Activated naive CD4-positive, alpha-beta T cell treated with anti-CD3 and anti-CD28 coated beads, Interleukin-2, amount 50 U/mL, for 72 hours (primary cell): ENCODE results near the gene SAMD14. TPM values are rescaled to one million over a fixed set of nuclear protein-coding genes. Genes with fewer than 3 reads are reported as not detected.

Source experiments
- ATAC-seq, 2 donors: fragments of 150-1000 bp; cut with Tn5 transposase; 2 replicates each; pipeline ENCODE4 v1.10.0; 2021; ENCODE audit warnings: mild to moderate bottlenecking in 2 of 2, moderate library complexity in 2 of 2
- DNase-seq, 2 donors: peaks; one replicate each; pipeline ENCODE4 v3.0.0; 2021 to 2022; ENCODE audit warnings: low spot score in 2 of 2
- H3K27ac Mint-ChIP-seq, 2 donors: one replicate each; pipeline ENCODE4 v1.8.0; 2022; ENCODE audit warnings: mild to moderate bottlenecking in 2 of 2, mixed read lengths in 2 of 2
- H3K36me3 Mint-ChIP-seq, 2 donors: one replicate each; pipeline ENCODE4 v1.8.0; 2022; ENCODE audit warnings: mixed read lengths in 2 of 2
- H3K9me3 Mint-ChIP-seq, 2 donors: one replicate each; pipeline ENCODE4 v1.8.0; 2022; ENCODE audit warnings: mixed read lengths in 2 of 2
- total RNA-seq, 2 donors: library from RNA; stranded (reverse); gene quantifications; one replicate each; pipeline ENCODE4 v1.2.3, GENCODE V29; 2022

Gene SAMD14
- total RNA-seq, 2 donors from 2014 or later, result 1.3 to 4.4 TPM

GRCh38 chr17:50152736-50153135 is 22.8 kb upstream of the SAMD14 start:
- ATAC-seq (no peak), DNase-seq (no peak)
- Mint-ChIP-seq H3K9me3 (no peaks in the 10 kb centered on the region), H3K27ac (no peak overlapping the region), H3K36me3 (peaks cover 8 to 10% of the 10 kb centered on the region in 2 donors)

GRCh38 chr17:50151937-50152547 is 22.1 kb upstream of the SAMD14 start:
- no peaks in the 10 kb centered on the region for H3K9me3 Mint-ChIP-seq
- peak overlapping the region; percentile 84 to 90 for H3K27ac Mint-ChIP-seq
- peak in 1 of 2 donors; percentile 59 for DNase-seq
- peak; percentile 2 to 32 for ATAC-seq
- peaks cover 15 to 17% of the 10 kb centered on the region in 2 donors for H3K36me3 Mint-ChIP-seq

GRCh38 chr17:50151041-50151936 is 21.3 kb upstream of the SAMD14 start:
- H3K36me3 Mint-ChIP-seq, result peaks cover 21 to 22% of the 10 kb centered on the region in 2 donors
- H3K9me3 Mint-ChIP-seq, result no peaks in the 10 kb centered on the region
- ATAC-seq, result peak; percentile 69 to 80
- H3K27ac Mint-ChIP-seq, result peak overlapping the region; percentile 90 to 92
- DNase-seq, result peak; percentile 86 to 87

- Mint-ChIP-seq H3K36me3 (peaks cover 21 to 22% of the 10 kb centered on the region in 2 donors), H3K27ac (peak within 1 kb of the TSS; percentile 90 to 92), H3K9me3 (no peaks in the 10 kb centered on the region)
- DNase-seq (no peak), ATAC-seq (peak; percentile 0 to 10)
Observed at GRCh38 chr17:50150354-50151040, 20.5 kb upstream of the SAMD14 start, which contains the start of gene PPP1R9B. PPP1R9B (minus strand) TSS chr17:50150677; CDS start chr17:50150513, 164 bp downstream.

- peak overlapping the region in 1 of 2 donors; percentile 85 for H3K27ac Mint-ChIP-seq
- DNase-seq, result peak in 1 of 2 donors; percentile 64
- H3K9me3 Mint-ChIP-seq, result no peaks in the 10 kb centered on the region
Observed at GRCh38 chr17:50149417-50150353, 19.7 kb upstream of the SAMD14 start.

GRCh38 chr17:50149091-50149416 is 19.1 kb upstream of the SAMD14 start:
- no peaks in the 10 kb centered on the region for H3K9me3 Mint-ChIP-seq
- ATAC-seq, result no peak
- no peak for DNase-seq
- H3K36me3 Mint-ChIP-seq, result peaks cover 29% of the 10 kb centered on the region in 2 donors
- peak overlapping the region in 1 of 2 donors; percentile 85 for H3K27ac Mint-ChIP-seq

More at GRCh38 chr17:50149417-50150353, 19.7 kb upstream of the SAMD14 start:
- H3K36me3 Mint-ChIP-seq, result peaks cover 23% of the 10 kb centered on the region in 2 donors
- no peak for ATAC-seq

GRCh38 chr17:50148226-50149090 is 18.5 kb upstream of the SAMD14 start:
- H3K9me3 Mint-ChIP-seq, result no peaks in the 10 kb centered on the region
- peak overlapping the region in 1 of 2 donors; percentile 85 for H3K27ac Mint-ChIP-seq
- DNase-seq, result peak; percentile 73 to 88
- peak; percentile 58 to 68 for ATAC-seq
- peaks cover 30% of the 10 kb centered on the region in 2 donors for H3K36me3 Mint-ChIP-seq

- DNase-seq (no peak), ATAC-seq (no peak)
- no peaks in the 10 kb centered on the region for H3K9me3 Mint-ChIP-seq
- H3K36me3 Mint-ChIP-seq, result peaks cover 34 to 35% of the 10 kb centered on the region in 2 donors
- H3K27ac Mint-ChIP-seq, result peak overlapping the region; percentile 44 to 85
Observed at GRCh38 chr17:50147841-50148225, 17.9 kb upstream of the SAMD14 start.

GRCh38 chr17:50146927-50147665 is 17.1 kb upstream of the SAMD14 start:
- H3K27ac Mint-ChIP-seq, result peak overlapping the region; percentile 85 to 94
- no peak for ATAC-seq
- no peaks in the 10 kb centered on the region for H3K9me3 Mint-ChIP-seq
- H3K36me3 Mint-ChIP-seq, result peaks cover 40 to 42% of the 10 kb centered on the region in 2 donors
- no peak for DNase-seq

- DNase-seq (no peak), ATAC-seq (no peak)
- Mint-ChIP-seq H3K36me3 (peaks cover 40 to 49% of the 10 kb centered on the region in 2 donors), H3K9me3 (no peaks in the 10 kb centered on the region), H3K27ac (peak overlapping the region; percentile 85 to 94)
Observed at GRCh38 chr17:50146230-50146926, 16.4 kb upstream of the SAMD14 start.

- Mint-ChIP-seq H3K9me3 (no peaks in the 10 kb centered on the region), H3K27ac (peak overlapping the region; percentile 73 to 77), H3K36me3 (peaks cover 40 to 56% of the 10 kb centered on the region in 2 donors)
- DNase-seq (no peak), ATAC-seq (no peak)
Observed at GRCh38 chr17:50145532-50146229, 15.7 kb upstream of the SAMD14 start.

- peak in 1 of 2 donors; percentile 36 for ATAC-seq
- no peaks in the 10 kb centered on the region for H3K9me3 Mint-ChIP-seq
- H3K27ac Mint-ChIP-seq, result peak overlapping the region; percentile 73 to 77
- peaks cover 43 to 63% of the 10 kb centered on the region in 2 donors for H3K36me3 Mint-ChIP-seq
- no peak for DNase-seq
Observed at GRCh38 chr17:50144845-50145531, 15.0 kb upstream of the SAMD14 start.

GRCh38 chr17:50144355-50144754 is 14.4 kb upstream of the SAMD14 start:
- ATAC-seq (no peak), DNase-seq (no peak)
- no peaks in the 10 kb centered on the region for H3K9me3 Mint-ChIP-seq
- peak overlapping the region; percentile 73 to 77 for H3K27ac Mint-ChIP-seq
- H3K36me3 Mint-ChIP-seq, result peaks cover 49 to 68% of the 10 kb centered on the region in 2 donors
